Stomach (tissue), 4 donors: ENCODE measurements around the gene RDH8.
"Not testable (repeated sequence)": the region's sequence is repeated elsewhere in the genome, so short reads cannot be mapped to it uniquely, and the experiment has no call there.

ENCODE experiments used
- EP300 ChIP-seq: sonication (generic); formaldehyde crosslinking; IDR thresholded peaks from one replicate; pipeline ENCODE4 v1.6.1; 2017; ENCODE audit warnings: antibody characterized with exemption
- POLR2A ChIP-seq, 4 donors: fragments of 450-650 bp; IDR thresholded peaks; one replicate each; pipeline ENCODE4 v1.6.1; 2016; ENCODE audit warnings: antibody characterized with exemption in 4 of 4, control low read depth in 2 of 4, mild to moderate bottlenecking in 1 of 4, moderate library complexity in 1 of 4
- POLR2AphosphoS5 ChIP-seq, 3 donors: sonication (generic); formaldehyde crosslinking; IDR thresholded peaks; one replicate each; pipeline ENCODE4 v1.6.1; 2016; ENCODE audit warnings: antibody characterized with exemption in 3 of 3
- TF ChIP-seq, protein P1 (sequence below), 7 experiments: fragments of 450-650 bp in 4 of 7; fragments of 200-600 bp in 3 of 7; sonication (generic) in 3 of 7; IDR thresholded peaks; one replicate each; pipeline ENCODE4 v1.5.1; 2016 to 2019; ENCODE audit warnings: antibody characterized with exemption in 7 of 7, control low read depth in 2 of 7, mild to moderate bottlenecking in 1 of 7

DNA sequence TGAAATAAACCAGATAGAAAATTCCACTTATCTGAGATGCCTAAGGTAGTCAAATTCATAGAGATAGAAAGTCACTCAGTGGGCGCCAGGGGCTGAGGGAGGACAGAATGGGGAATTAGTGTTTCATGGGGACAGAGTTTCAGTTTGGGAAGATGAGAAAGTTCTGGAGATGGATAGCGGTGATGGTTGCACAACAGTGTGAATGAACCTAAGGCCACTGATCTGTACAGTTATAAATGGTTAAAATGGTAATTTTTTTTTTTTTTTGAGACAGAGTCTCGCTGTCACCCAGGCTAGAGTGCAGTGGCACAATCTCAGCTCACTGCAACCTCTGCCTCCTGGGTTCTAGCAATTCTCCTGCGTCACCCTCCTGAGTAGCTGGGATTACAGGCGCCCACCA is 9.8 kb downstream of the RDH8 start:
- TF ChIP-seq, protein P1, sequence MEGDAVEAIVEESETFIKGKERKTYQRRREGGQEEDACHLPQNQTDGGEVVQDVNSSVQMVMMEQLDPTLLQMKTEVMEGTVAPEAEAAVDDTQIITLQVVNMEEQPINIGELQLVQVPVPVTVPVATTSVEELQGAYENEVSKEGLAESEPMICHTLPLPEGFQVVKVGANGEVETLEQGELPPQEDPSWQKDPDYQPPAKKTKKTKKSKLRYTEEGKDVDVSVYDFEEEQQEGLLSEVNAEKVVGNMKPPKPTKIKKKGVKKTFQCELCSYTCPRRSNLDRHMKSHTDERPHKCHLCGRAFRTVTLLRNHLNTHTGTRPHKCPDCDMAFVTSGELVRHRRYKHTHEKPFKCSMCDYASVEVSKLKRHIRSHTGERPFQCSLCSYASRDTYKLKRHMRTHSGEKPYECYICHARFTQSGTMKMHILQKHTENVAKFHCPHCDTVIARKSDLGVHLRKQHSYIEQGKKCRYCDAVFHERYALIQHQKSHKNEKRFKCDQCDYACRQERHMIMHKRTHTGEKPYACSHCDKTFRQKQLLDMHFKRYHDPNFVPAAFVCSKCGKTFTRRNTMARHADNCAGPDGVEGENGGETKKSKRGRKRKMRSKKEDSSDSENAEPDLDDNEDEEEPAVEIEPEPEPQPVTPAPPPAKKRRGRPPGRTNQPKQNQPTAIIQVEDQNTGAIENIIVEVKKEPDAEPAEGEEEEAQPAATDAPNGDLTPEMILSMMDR (IDR thresholded peaks at IDR 0.05), result not testable (repeated sequence)
- TF ChIP-seq POLR2A (IDR thresholded peaks at IDR 0.05); POLR2AphosphoS5 (IDR thresholded peaks at IDR 0.05); EP300: not testable (repeated sequence)
